Memory B cell (primary cell): ENCODE measurements around the gene PDE7B.
A peak's percentile ranks its signal among the peaks of the same experiment; 100 is the strongest.

ENCODE experiments used
- ATAC-seq: fragments of 150-1000 bp; cut with Tn5 transposase; 2 replicates; pipeline ENCODE4 v1.10.0; 2021; ENCODE audit warnings: low read depth, mild to moderate bottlenecking, moderate library complexity
- DNase-seq, 2 donors: peaks; one replicate each; pipeline ENCODE4 v3.0.0; 2022; ENCODE audit warnings: low spot score in 2 of 2
- H3K27ac Mint-ChIP-seq: one replicate; pipeline ENCODE4 v1.8.0; 2022; ENCODE audit warnings: mild to moderate bottlenecking, moderate library complexity, mixed read lengths
- H3K27me3 Mint-ChIP-seq: one replicate; pipeline ENCODE4 v1.8.0; 2022; ENCODE audit warnings: mixed read lengths
- H3K36me3 Mint-ChIP-seq: one replicate; pipeline ENCODE4 v1.8.0; 2022; ENCODE audit warnings: mild to moderate bottlenecking, mixed read lengths
- H3K4me1 Mint-ChIP-seq: one replicate; pipeline ENCODE4 v1.8.0; 2022; ENCODE audit warnings: mixed read lengths
- H3K4me3 Mint-ChIP-seq: one replicate; pipeline ENCODE4 v1.8.0; 2022; ENCODE audit warnings: mild to moderate bottlenecking, moderate library complexity, mixed read lengths
- H3K9me3 Mint-ChIP-seq: one replicate; pipeline ENCODE4 v1.8.0; 2022; ENCODE audit warnings: mixed read lengths

The PDE7B gene

GRCh38 chr6:135851442-135852271 lies at the start of gene PDE7B:
Gene PDE7B (plus strand): TSS chr6:135851701.
- DNase-seq, result peak; percentile 49 to 54
- H3K4me3 Mint-ChIP-seq, result peak within 1 kb of the TSS; percentile 84
- ATAC-seq, result peak; percentile 98
- peak within 1 kb of the TSS; percentile 83 for H3K27ac Mint-ChIP-seq
- no peaks in the 10 kb centered on the region for H3K9me3 Mint-ChIP-seq
- peaks cover 17% of the 10 kb centered on the region for H3K4me1 Mint-ChIP-seq
- no peaks in the 10 kb centered on the region for H3K36me3 Mint-ChIP-seq
- no peaks in the 10 kb centered on the region for H3K27me3 Mint-ChIP-seq

- Mint-ChIP-seq H3K27me3 (no peaks in the 10 kb centered on the region), H3K4me3 (no peak overlapping the region), H3K27ac (no peak overlapping the region), H3K36me3 (no peaks in the 10 kb centered on the region), H3K9me3 (no peaks in the 10 kb centered on the region), H3K4me1 (peaks cover 11% of the 10 kb centered on the region)
- ATAC-seq, result no peak
- DNase-seq, result no peak
Measured at GRCh38 chr6:135801755-135802465, 49.6 kb upstream of the PDE7B start.

- ATAC-seq (no peak), DNase-seq (no peak)
- Mint-ChIP-seq H3K36me3 (peaks cover 3% of the 10 kb centered on the region), H3K27ac (no peak overlapping the region), H3K4me3 (no peak overlapping the region), H3K4me1 (no peaks in the 10 kb centered on the region), H3K9me3 (peaks cover 6% of the 10 kb centered on the region), H3K27me3 (no peaks in the 10 kb centered on the region)
Measured at GRCh38 chr6:135810486-135810885, 41.0 kb upstream of the PDE7B start.

GRCh38 chr6:135811170-135811569 lies 40.3 kb upstream of the PDE7B start:
- no peak overlapping the region for H3K27ac Mint-ChIP-seq
- ATAC-seq, result no peak
- peaks cover 3% of the 10 kb centered on the region for H3K36me3 Mint-ChIP-seq
- peaks cover 6% of the 10 kb centered on the region for H3K9me3 Mint-ChIP-seq
- DNase-seq, result no peak
- H3K4me3 Mint-ChIP-seq, result no peak overlapping the region
- H3K4me1 Mint-ChIP-seq, result no peaks in the 10 kb centered on the region
- H3K27me3 Mint-ChIP-seq, result no peaks in the 10 kb centered on the region

GRCh38 chr6:135811644-135812526 lies 39.6 kb upstream of the PDE7B start:
- Mint-ChIP-seq H3K27ac (no peak overlapping the region), H3K36me3 (peaks cover 3% of the 10 kb centered on the region), H3K4me3 (no peak overlapping the region), H3K27me3 (no peaks in the 10 kb centered on the region), H3K4me1 (no peaks in the 10 kb centered on the region), H3K9me3 (peaks cover 6% of the 10 kb centered on the region)
- DNase-seq (no peak), ATAC-seq (no peak)

- Mint-ChIP-seq H3K4me1 (no peaks in the 10 kb centered on the region), H3K4me3 (no peak overlapping the region), H3K9me3 (peaks cover 4% of the 10 kb centered on the region), H3K27me3 (no peaks in the 10 kb centered on the region), H3K36me3 (peaks cover 3% of the 10 kb centered on the region), H3K27ac (no peak overlapping the region)
- no peak for ATAC-seq
- DNase-seq, result no peak
Measured at GRCh38 chr6:135813401-135813800, 38.1 kb upstream of the PDE7B start.

- H3K4me3 Mint-ChIP-seq, result no peak overlapping the region
- no peak for ATAC-seq
- no peak overlapping the region for H3K27ac Mint-ChIP-seq
- no peaks in the 10 kb centered on the region for H3K27me3 Mint-ChIP-seq
- peaks cover under 1% of the 10 kb centered on the region for H3K4me1 Mint-ChIP-seq
- DNase-seq, result no peak
- peaks cover 3% of the 10 kb centered on the region for H3K36me3 Mint-ChIP-seq
- peaks cover 2% of the 10 kb centered on the region for H3K9me3 Mint-ChIP-seq
Measured at GRCh38 chr6:135814043-135814442, 37.5 kb upstream of the PDE7B start.

GRCh38 chr6:135815216-135815615 lies 36.3 kb upstream of the PDE7B start:
- no peak for ATAC-seq
- no peak overlapping the region for H3K27ac Mint-ChIP-seq
- H3K36me3 Mint-ChIP-seq, result no peaks in the 10 kb centered on the region

GRCh38 chr6:135817035-135817434 lies 34.5 kb upstream of the PDE7B start:
- no peaks in the 10 kb centered on the region for H3K9me3 Mint-ChIP-seq
- H3K27me3 Mint-ChIP-seq, result no peaks in the 10 kb centered on the region
- H3K36me3 Mint-ChIP-seq, result no peaks in the 10 kb centered on the region
- H3K4me1 Mint-ChIP-seq, result peaks cover 2% of the 10 kb centered on the region
- H3K4me3 Mint-ChIP-seq, result no peak overlapping the region
- no peak overlapping the region for H3K27ac Mint-ChIP-seq
- ATAC-seq (no peak), DNase-seq (no peak)

More at GRCh38 chr6:135815216-135815615, 36.3 kb upstream of the PDE7B start:
- Mint-ChIP-seq H3K4me1 (peaks cover 2% of the 10 kb centered on the region), H3K9me3 (no peaks in the 10 kb centered on the region), H3K4me3 (no peak overlapping the region), H3K27me3 (no peaks in the 10 kb centered on the region)
- DNase-seq, result no peak

GRCh38 chr6:135819665-135820064 lies 31.8 kb upstream of the PDE7B start:
- Mint-ChIP-seq H3K4me3 (no peak overlapping the region), H3K9me3 (no peaks in the 10 kb centered on the region), H3K27ac (no peak overlapping the region), H3K4me1 (peaks cover 2% of the 10 kb centered on the region), H3K27me3 (peaks cover 1% of the 10 kb centered on the region), H3K36me3 (no peaks in the 10 kb centered on the region)
- no peak for DNase-seq
- no peak for ATAC-seq

- DNase-seq (no peak), ATAC-seq (no peak)
- H3K36me3 Mint-ChIP-seq, result no peaks in the 10 kb centered on the region
- H3K27ac Mint-ChIP-seq, result no peak overlapping the region
- peaks cover 1% of the 10 kb centered on the region for H3K27me3 Mint-ChIP-seq
- H3K9me3 Mint-ChIP-seq, result no peaks in the 10 kb centered on the region
- H3K4me1 Mint-ChIP-seq, result peaks cover 2% of the 10 kb centered on the region
- H3K4me3 Mint-ChIP-seq, result no peak overlapping the region
Measured at GRCh38 chr6:135820340-135820739, 31.2 kb upstream of the PDE7B start.

GRCh38 chr6:135823851-135824250 lies 27.6 kb upstream of the PDE7B start:
- peaks cover 1% of the 10 kb centered on the region for H3K27me3 Mint-ChIP-seq
- no peaks in the 10 kb centered on the region for H3K36me3 Mint-ChIP-seq
- DNase-seq, result no peak
- H3K4me1 Mint-ChIP-seq, result peaks cover 2% of the 10 kb centered on the region
- no peak overlapping the region for H3K4me3 Mint-ChIP-seq
- H3K9me3 Mint-ChIP-seq, result no peaks in the 10 kb centered on the region
- H3K27ac Mint-ChIP-seq, result no peak overlapping the region
- no peak for ATAC-seq

GRCh38 chr6:135826236-135826804 lies 25.2 kb upstream of the PDE7B start:
- ATAC-seq (no peak), DNase-seq (no peak)
- H3K36me3 Mint-ChIP-seq, result no peaks in the 10 kb centered on the region
- no peak overlapping the region for H3K27ac Mint-ChIP-seq
- H3K4me1 Mint-ChIP-seq, result no peaks in the 10 kb centered on the region
- H3K4me3 Mint-ChIP-seq, result no peak overlapping the region
- peaks cover 1% of the 10 kb centered on the region for H3K27me3 Mint-ChIP-seq
- H3K9me3 Mint-ChIP-seq, result no peaks in the 10 kb centered on the region
